Muscle of back (tissue), 13 donors: ENCODE results near the gene LZTFL1. TPM values are rescaled to one million over a fixed set of nuclear protein-coding genes. Genes with fewer than 3 reads are reported as not detected.

Source experiments
- DNase-seq, 3 donors: peaks; one replicate each; pipeline versions ENCODE4 v3.0.0 to v3.0.0-alpha.2; 2013
- long read RNA-seq, 9 donors: transcript quantifications; one replicate each; lab custom pipeline, GENCODE V29; 2026
- polyA plus RNA-seq, 10 donors: library from polyadenylated mRNA; unstranded; fragments of 120-200 nt; gene quantifications; one replicate each; pipeline ENCODE4 v1.2.1, GENCODE V29; 2013; ENCODE audit not compliant: insufficient read length in 10 of 10

Gene LZTFL1, protein sequence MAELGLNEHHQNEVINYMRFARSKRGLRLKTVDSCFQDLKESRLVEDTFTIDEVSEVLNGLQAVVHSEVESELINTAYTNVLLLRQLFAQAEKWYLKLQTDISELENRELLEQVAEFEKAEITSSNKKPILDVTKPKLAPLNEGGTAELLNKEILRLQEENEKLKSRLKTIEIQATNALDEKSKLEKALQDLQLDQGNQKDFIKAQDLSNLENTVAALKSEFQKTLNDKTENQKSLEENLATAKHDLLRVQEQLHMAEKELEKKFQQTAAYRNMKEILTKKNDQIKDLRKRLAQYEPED
- 10 to 100 TPM; 13.1 to 21.7 (median 16.0) TPM for polyA plus RNA-seq
- long read RNA-seq, donor 1, full-length matches to known transcripts: 5 of 5 reads
- long read RNA-seq, donor 1, partial matches to known transcripts: 0 of 5 reads
- long read RNA-seq, donor 1, other reads (novel, unspliced or antisense): 0 of 5 reads
- long read RNA-seq, donor 2, full-length matches to known transcripts: 1 of 1 reads
- long read RNA-seq, donor 2, partial matches to known transcripts: 0 of 1 reads
- long read RNA-seq, donor 2, other reads (novel, unspliced or antisense): 0 of 1 reads
- long read RNA-seq, donor 3: 0 reads
- long read RNA-seq, donor 4: 0 reads
- long read RNA-seq, donor 5, full-length matches to known transcripts: 5 of 5 reads
- long read RNA-seq, donor 5, partial matches to known transcripts: 0 of 5 reads
- long read RNA-seq, donor 5, other reads (novel, unspliced or antisense): 0 of 5 reads
- long read RNA-seq, donor 6, full-length matches to known transcripts: 3 of 3 reads
- long read RNA-seq, donor 6, partial matches to known transcripts: 0 of 3 reads
- long read RNA-seq, donor 6, other reads (novel, unspliced or antisense): 0 of 3 reads
- long read RNA-seq, donor 7, full-length matches to known transcripts: 1 of 1 reads
- long read RNA-seq, donor 7, partial matches to known transcripts: 0 of 1 reads
- long read RNA-seq, donor 7, other reads (novel, unspliced or antisense): 0 of 1 reads
- long read RNA-seq, donor 8, full-length matches to known transcripts: 2 of 2 reads
- long read RNA-seq, donor 8, partial matches to known transcripts: 0 of 2 reads
- long read RNA-seq, donor 8, other reads (novel, unspliced or antisense): 0 of 2 reads
- long read RNA-seq, donor 9, full-length matches to known transcripts: 1 of 1 reads
- long read RNA-seq, donor 9, partial matches to known transcripts: 0 of 1 reads
- long read RNA-seq, donor 9, other reads (novel, unspliced or antisense): 0 of 1 reads

DNA sequence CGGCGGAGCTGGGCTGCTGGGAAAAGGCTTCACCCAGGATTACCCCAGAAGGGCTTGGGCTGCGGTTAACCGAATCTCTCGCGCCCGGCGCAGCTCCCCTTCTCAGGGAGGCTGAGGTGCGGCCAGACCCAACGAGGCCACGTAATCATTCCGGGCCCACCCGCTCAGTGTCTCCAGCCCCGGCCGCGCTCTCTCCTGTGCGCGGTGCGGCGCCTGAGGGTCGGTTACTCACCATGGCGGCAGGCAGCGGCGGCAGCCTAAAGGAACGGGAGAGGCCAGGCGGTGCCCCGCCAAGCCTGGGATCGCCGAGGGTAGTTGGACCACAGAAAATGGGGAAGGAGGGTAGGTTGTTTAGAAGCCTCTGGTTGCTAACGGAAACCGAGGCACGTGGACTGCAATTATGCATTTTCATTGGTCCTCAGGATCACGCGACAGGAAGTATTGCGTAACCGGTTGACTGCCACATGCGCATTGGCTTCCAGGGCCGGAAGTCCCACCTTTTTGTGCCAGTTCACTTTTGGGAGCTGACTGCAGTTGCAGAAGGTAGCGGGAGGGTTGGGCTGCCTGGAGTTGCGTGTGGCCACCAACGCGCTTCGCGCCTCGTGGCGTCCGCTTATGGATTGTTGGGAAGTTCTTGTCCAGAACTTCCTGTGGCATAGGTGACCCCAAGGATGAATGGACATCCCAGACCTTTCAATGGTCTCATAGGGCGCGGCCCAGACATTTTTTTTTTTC, at the start of gene LZTFL1:
LZTFL1 (minus strand) TSS at position 363 of the 735 bp plus-strand sequence; CDS start at position 235, 128 bp downstream.
- peak; percentile 96 to 98 (median 96) for DNase-seq

DNA sequence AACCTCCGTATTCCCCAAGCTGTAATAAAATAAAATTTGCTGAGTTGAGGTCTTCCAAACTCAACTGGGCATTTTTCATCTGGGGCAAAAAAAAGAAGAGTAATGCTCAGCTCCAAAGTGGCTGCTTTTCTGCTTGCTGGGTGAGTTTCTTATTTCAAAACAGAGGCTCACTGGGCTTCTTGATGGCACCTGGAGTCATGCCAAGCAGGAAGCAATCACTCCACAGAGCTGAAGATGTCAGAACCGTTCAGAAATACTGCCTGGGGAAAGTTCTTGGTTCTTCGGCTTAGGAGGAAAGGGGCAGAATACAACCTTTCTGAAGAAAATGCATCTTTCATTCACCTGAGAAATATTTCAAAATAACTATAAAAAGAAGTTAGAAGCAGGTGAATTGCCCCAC, 48.5 kb upstream of the LZTFL1 start:
- no peak for DNase-seq

DNA sequence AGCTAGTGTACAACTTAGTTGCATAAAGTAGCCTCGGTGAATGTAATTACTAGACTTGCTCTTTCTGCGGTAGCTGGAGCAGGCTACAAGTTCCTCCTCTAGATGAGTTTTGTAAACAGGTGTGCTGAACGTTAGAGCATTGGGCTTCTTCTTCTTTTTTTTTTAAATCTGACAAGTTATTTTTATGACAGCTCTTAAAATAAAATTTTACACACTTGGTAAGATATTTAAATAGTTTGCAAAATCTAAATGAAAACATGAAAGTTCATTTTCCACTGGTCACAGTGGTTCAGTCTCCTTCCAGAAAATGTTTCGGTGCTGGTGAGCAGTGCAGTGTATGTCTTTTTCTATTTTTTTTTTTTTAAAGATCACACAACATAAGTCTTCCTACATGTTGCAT, 47.4 kb upstream of the LZTFL1 start:
- DNase-seq: no peak

DNA sequence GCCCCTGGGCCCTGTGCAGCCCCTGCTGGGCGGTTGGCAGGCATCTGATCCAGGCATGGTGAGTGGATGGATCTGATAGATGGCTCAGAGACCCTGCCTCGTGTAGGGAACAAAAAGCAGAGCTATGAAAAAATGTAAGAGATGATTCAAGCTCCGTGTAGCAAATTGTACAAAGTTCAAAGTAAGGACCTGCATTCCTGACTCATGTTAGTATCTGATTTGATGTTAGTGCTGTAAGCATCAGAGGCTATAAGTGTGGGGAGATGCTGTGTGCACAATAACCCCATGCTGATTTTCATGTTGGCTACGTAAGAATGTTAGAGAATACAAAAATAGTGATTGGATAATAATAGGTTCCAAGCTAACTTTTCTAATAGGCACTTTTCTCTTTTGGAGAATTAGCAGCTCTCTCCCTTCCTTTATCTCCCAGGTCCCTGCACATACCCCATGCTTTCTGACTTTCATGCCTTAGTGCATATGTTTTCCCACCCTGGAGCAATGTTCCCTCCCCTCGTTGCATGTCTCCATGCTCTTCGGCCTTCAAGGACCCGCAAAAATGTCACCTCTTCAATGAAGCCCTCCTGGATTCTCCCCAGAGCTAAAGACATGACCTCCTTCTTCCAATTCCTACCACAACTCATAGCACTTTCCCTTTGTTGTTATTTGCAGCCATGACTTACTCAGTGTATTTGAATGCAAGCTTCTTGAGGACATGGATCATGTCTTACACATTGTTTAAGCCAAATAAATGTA, 46.0 kb upstream of the LZTFL1 start:
- no peak for DNase-seq

DNA sequence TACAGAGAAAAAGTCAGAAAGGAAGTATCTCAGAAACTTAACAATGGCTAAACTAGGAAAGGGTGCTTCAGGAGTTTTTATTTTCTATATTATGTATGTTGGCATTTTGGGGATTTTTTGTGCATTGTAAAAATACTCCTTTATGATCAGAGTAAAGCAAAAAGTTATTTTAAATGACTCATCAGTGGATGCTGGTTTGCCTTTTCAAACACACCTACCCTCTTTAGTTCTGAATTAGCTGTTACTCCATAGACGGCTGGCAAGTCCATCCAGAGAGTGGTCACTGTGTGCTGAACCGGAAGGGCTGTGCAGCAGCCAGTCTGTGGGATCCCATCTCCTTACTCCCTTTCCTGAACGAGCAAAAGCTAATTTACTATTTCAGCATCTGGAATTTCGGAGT, 45.4 kb upstream of the LZTFL1 start:
- no peak for DNase-seq

DNA sequence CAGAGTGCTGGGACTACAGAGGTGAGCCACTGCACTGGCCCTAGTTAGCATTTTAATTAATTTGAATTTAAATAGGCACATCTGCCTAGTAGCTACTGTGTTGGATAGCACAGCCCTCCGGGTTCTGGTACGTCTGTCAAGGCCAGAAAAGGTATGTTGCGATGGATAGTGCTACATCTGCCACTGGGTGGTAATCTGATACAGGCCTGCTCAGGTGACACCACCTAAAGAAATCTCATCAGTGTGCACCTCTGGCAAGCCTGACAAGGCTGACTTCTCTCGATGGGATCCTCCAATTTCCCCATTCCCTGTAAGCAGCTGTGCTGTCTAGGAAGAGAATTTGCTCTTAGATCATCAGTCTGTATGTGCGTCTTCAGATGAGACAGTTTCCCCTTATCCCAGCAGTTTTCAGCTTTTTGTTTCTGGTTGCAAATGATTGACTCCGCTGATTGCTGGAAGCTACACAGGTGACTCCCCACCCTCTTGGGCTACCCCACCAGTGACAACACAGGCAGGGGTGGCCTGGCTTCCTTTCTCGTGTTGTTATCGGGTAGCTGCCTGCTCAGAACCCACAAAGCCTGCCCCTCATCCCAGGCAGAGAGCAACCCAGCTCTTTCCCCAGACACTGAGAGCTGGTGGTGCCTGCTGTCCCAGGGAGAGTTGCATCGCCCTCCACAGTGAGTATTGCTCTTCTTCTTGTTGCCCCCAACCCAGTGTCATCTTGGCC, 44.2 kb upstream of the LZTFL1 start, which contains the start of gene CCR9:
CCR9 (plus strand) TSS at position 565 of the 727 bp plus-strand sequence. CDS start 8,391 bp downstream, outside the sequence.
- no peak for DNase-seq

DNA sequence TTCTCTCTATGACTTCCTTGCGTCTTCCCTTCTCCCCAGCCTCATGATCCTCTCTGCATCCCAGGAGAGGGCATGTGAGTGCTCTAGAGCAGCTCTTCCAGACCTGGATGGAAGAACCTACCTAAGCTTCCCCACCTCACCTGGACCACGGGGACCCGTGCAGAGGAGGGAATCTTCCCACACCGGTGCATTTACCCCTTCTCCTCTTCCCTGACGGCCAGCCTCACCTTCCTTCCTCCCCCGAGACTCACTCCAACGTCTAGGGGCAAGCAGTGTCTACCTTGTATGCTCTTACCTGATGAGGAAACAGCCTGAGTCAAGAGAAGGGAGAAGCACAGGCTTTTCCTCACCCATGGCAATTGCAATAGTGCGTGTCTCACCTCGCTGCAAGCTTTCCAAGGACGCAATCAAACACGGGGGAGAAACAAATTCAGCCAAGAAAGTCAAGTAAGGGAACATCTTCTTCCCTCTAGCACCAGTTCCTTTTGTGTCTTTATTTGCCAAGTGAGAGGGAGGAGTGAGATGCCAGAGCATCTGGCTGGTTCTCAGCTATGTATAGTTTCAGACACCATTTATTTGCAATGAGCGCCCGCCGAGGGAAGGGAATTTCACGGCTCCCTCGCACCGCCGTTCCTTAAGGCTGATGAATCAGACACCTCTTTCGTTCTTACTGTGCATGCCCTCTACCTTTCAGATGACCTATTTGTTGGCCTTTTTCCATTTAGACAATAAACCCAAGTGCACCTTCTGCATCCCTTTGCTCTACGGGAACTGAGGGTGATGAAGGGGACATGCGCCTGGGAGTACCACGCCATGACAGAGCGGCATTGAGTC, 42.7 kb upstream of the LZTFL1 start:
- no peak for DNase-seq

DNA sequence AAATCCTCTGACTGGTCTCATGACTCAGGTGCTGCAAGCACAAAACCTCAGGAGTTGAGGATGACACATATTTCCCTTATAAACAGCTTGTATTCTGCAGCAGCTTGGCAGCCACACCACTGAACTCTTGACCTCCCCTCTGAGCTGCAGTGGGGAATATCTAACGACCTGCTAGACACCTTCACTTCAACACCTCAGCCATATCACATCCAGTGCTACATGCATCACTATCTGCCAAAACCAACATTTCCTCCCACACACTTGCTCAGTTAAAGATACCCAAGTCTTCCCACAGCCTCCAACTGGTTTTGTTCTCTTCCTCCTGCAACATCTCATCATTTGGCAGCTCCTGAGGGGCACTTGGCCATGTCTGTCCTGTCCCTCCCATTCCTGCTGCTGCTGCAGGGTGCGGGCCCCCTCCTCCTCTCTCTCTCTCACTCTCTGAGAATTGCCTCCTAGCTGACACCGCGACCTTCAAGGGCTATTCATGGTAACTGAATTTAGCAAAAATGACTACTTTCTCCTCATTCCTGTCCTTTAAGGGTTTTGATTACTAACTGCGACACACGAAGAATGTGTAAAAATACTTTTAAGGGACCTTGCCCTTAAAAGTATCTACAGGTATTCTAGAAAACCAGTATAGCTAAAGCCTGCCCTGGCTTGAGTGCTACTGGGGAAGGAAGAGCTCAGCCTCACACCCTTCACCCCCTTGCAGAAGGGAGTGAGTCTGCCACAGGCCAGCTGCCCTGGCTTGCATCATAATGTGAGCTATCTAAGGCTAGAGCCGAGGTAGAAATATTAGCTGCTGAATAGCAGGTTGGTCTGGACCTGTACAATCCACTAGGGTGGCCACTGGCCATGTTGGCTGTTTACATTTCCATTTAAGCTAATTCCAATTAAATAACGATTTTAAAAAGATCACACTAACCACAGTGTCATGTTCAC, 39.4 kb upstream of the LZTFL1 start:
- DNase-seq: no peak

DNA sequence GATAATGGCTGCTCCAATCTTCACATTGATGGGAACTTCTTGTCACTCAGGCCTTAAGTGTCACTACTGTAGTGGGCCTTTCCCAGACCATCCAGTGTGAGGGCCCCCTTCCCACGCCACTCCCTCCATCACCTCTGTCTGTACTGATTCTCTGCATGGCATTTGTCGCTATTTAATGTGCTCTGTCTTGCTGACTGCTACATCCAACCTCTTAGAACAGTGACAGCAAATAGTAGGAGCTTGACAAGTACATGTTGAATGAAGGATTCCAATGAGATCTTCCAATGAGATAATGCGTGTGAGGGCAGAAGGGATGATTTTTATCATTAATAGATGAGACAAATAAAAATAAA, 38.8 kb upstream of the LZTFL1 start:
- DNase-seq: no peak

DNA sequence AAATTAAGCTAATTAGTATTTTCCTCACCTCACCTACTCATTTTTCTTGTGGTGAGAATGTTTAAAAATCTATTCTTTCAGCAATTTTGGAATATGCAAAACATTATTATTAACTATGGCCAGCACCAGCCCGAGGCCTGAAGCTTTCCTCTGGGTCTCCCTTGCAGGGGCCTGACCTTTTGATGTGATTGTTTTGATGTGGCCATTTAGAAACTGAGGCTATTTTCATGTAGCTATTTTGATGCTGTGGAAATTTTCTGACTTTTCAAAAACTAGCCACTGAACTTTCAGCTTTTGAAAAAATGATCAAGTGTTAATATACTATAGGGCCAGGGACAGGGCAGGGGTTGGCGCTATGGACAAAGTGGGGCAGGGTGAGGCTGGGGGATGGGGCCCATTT, 36.2 kb upstream of the LZTFL1 start:
- no peak for DNase-seq

DNA sequence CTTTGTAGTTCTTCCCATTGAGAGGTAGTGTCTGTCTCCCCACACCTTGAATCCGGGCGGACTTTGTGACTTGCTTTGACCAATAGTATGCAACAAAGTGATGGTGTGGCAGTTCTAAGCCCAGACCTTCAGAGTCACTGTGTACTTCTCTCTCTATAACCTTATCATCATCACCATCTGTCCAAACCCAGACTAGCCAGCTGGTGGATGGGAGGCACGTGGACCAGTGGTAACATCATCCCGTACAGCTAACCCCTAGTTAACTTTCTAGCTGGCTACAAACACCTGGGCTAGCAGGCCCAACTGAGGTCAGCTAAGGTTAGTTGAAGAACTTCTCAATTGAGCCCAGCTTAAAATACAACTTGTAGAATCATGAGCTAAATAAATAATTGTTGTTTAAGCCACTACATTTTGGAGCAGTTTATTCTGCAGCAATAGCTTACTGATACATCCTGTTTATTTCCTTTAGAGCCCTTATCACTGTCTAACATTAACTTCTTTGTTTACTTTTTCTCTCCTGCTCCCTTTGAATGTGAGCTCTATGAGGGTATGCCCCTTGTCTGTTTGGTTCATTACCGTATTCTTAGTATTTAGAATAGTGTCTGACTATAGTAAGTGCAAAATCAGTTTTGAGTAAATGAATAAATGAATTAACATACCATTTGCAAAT, 32.9 kb upstream of the LZTFL1 start:
- no peak for DNase-seq

DNA sequence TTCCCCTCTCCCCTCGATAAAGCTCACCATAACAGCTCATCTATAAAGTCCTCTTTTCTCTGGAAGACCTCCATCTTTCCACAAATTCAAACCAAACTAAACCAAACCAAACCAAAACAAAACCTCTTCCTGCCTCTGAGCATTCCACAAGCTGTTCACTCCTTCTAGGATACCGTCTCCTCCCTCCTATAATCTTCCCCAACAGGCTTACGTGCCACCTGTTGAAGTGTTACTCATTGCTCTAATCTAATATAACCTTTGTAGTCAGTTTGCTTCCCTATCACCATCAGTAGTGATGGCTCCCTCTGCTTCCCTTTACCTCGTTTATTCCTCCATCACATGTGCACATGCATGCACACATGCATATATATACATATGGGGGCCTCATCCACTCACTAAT, 31.7 kb upstream of the LZTFL1 start:
- no peak for DNase-seq

DNA sequence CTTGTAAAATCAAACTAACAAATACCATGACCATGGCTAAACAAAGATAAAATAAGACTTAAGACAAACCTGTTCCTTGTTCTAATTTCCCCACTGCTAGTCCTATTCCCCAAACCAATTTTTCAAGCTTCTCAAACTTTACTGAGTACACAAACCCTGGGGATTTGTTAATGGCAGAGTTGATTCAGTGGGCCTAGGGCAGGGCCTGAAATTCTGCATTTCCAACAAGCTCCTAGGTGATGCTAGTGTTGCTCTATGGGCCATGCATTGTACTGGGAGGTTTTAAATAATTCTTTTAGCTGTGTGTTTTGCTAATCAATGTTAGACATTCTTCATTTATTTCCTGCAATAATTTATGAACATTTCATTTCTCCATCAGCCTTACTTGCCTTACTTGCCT, 31.1 kb upstream of the LZTFL1 start:
- no peak for DNase-seq

DNA sequence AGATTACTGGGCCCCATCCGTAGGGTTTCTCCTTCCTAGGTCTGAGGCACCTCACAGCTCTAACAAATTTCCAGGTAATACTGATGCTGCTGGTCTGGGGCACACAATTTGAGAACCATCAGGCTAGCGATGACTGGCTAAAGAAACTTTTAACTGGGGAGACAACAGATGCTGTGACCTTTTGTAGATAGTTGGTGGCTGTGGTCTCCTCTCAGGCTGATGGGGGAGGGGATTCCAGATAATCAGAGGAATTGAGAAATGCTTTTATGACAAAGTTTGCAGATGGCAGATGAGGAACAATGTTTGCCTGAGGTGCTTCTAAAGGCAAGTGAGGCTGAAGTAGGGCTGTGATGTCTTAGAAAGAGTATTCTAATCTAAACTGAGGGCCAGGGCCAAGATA, 30.6 kb upstream of the LZTFL1 start:
- DNase-seq: no peak

DNA sequence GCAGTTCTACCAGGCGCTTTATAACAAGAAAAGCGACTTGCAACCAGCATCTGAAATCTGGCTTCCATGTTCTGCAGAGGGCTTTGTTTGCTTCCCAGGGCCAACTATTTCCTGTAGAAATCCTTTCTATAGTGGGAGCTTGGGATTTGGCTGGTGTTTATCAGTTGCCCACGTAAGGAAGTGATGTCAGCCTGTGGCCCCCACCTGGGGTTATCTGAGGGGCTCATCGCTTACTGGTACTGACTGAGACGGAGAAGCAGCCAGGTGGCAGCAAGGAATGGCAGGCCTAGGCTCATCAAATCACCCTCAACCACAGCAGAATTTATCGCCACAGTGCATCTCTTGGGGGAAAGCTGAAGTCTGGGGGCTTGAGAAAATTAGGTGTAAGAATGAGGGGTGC, 29.9 kb upstream of the LZTFL1 start:
- no peak for DNase-seq

DNA sequence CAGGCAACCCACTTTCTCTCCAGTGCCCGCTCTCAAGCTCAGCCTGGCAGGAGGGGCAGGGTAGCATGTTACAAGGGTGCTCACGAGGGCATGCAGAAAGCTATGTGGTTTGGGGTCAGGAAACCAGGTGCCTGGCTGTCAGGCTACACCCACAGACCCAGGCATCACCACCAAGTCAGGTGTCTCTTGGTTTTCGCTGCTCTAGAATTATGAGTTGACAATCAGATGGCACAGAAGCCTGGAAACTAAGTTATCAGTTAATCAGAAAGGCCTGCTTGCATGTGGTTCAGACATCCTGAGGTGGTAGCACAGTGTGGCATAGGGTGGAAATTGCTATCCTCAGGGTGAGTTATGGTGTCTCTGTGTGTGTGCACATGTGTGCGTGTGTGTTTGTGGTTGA, 28.2 kb upstream of the LZTFL1 start:
- no peak for DNase-seq

DNA sequence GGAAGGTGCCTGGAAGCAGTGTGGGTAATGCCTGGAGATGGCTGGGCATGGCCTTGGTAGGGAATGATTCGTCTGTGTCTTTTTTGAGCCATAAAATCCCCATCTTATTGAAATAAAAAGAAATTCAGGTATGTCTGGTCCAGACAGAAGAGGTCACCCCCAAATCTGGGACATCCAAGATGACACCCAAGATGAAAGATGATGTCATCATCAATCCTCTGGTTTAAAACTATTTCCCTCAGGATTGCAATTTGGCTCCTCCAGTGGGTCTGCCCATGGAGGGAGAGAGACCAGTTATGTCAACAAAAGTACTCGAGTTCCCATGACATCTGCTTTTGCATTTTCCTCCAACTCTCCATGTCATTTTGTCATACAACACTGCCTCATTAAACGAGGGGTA, 27.7 kb upstream of the LZTFL1 start:
- no peak for DNase-seq
